ENCODE results near the gene FTO. TPM values are rescaled to one million over a fixed set of nuclear protein-coding genes. Genes with fewer than 3 reads are reported as not detected.

Gene FTO
- total RNA-seq, 1 experiment from 2014 or later = 73.6 TPM

Other genes with a start within 250 kb of the FTO start
- 13.7 and 17.1 TPM in 2 replicates for gene AKTIP, start 200.9 kb upstream of the FTO start, total RNA-seq (2014; rRNA removed; shearing (Covaris generic))
- gene RPGRIP1L, start 297 bp upstream of the FTO start, total RNA-seq (2014; rRNA removed; shearing (Covaris generic)) = 5.5 and 8.2 TPM in 2 replicates

Measured in H4 (cell line).